ENCODE results near the gene CDH23. TPM values are rescaled to one million over a fixed set of nuclear protein-coding genes. Genes with fewer than 3 reads are reported as not detected.

The CDH23 gene
- polyA plus RNA-seq, 1 donor, result 0.90 TPM

GRCh38 chr10:71643904-71644303, 247.2 kb downstream of the CDH23 start:
- DNase-seq, result peak; percentile 47

DNA sequence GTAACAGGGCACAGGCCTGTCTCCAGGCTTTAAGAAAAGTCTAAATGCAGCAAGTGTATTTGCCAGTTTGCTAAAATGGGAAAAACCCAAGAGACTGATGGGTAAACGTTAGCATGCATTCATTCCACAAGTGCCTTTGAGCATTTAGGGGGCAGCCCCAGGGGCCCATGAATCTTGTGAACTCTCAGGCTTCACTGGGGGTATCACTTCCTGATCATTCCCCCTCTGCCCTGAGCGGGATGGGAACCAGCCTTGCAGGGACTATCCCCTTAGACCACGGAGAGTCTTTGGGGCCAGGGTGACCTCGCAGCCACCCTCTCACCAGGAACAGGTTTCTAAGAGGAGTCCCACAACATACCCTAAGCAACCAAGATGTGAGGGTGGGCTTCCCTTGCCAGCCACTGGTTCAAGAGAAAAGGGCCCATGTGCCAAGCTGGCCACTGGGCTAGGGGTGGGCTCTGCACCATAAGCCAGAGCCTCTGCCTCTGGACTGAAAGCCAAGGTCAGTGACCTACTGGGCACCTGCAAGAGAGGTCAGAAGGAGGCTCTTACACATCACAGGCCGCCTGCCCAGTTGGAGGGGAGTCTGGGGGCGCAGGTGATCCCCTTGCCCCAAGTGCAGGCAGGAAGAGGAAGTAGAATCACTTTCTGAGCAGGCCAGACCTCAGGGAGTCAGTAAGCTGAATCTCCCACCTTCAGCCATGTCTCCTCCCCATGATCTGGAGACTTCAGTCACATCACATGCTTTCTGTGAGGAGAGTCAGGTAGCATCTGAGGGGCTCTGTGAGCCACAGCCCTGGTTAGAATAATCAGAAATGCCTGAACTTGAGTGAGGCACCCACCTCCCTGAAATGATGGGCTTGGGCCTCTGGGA, 247.8 kb downstream of the CDH23 start:
- no peak for DNase-seq

DNA sequence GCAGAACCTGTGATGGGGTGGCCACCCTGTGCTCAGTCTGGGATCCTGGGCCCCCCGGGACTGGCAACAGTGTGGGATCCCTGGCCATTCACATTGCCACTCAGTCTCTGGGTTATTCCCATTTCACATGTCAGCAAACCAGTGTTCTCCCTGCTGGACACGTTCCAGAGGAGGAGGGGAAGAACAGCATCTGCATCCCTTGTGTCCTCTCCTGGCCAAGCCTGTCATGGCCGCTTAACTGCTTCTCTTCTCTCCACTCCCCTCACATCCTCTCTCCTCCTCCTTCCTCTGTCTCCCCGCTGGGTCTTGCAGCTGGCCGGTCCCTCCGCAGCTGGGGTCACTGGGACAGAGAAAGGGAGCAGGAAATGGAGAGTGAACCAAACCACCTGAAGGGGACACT, 248.5 kb downstream of the CDH23 start:
- DNase-seq, result no peak

GRCh38 chr10:71646037-71646436, 249.3 kb downstream of the CDH23 start:
- no peak for DNase-seq

DNA sequence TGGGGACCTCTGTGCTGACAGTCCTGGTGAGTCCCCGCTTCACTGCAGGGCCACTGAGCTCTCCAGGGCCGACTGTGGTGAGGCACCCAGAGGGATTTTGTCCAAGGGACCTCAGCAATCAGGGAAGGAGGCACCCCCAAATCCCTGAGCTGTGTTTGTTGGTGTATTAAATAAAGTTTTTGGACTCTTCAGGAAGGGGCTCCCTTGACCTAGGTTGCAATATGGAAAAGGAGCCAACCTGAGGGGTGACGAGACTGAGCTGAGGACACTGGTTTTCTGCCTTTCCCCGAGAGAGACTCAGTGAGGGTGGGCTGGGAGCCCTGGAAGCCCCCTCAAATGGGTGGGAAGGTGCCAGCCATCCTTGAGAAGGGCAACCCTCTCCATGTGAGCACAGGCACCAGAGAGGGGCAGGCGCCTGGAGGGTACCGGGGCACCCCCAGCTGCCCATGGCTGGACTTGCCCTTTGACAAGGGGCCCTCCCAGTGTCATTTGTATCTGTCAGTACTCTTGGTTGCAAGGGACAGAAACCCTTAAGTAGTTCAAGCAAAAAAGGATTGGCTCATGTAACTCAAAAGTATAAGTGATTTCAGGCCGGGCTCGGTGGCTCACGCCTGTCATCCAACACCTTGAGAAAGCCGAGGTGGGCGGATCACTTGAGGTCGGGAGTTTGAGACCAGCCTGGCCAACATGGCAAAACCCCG, 250.0 kb downstream of the CDH23 start:
- DNase-seq, result no peak

DNA sequence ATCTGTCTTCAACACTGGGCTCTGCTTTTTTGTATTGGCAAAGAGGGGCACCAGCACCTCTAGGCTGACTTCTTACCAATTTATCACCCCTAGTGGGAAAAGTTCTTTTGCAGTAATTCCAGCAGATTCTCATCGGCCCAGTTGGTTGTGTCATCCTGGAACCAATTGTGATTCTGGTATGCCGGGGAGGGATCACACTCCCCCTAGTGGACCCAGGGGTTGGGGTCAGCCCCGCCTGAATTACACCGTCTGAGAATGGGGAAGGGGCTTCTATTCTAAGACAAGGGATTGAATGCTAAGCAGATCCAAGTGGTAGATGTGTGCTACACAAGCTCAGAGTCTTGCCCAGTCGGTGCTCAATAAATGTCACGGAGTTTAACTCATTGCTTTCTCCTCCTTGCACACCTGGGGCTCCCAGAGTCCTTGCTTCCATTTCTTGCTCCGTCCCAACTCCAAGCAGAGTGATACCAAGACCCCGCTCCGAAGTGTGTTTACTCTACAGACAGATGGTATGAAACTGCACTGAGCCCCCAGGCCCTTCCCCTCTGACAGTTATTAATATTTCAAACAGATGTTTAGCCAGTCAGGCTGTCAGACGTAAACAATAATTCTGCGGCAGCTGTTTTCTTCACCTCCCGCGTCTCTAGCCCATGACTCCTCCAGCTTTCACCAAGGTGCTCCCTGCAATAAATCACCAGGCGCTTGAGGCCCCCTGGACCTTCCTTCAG, 251.0 kb downstream of the CDH23 start:
- no peak for DNase-seq

DNA sequence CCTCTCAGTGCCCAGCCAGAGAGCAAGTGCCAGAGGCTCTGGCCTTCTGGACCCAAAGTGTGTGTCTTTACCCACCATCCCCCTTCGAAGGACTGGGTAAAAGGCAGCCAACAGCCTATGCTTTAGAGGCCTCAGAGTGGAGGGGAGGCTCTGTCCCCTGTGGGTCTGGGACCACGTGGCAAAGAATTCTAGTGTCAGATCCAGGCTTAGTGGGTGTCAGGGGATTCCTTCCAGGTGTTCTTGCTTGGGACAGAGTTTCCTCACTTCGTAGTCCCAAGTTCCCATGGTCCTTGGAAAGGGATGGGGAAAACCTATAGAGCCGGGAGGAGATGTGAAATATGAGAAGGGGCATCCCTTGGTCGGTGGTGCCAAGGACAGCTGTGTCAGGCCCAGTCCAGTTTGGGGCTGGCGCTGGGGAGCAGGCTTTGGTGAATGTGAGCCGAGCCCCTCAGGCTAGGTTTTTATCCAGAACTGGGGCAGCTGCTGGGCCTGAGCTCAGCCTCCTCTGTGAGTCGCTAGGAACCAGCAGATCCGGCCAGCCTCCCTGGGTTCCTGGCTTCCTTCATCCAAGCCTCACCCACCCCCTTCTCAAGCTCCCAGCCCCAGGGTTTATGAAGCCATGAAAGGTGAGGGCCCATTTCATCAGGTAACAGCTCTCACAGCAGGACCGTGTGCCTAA, 251.7 kb downstream of the CDH23 start:
- DNase-seq, result no peak

DNA sequence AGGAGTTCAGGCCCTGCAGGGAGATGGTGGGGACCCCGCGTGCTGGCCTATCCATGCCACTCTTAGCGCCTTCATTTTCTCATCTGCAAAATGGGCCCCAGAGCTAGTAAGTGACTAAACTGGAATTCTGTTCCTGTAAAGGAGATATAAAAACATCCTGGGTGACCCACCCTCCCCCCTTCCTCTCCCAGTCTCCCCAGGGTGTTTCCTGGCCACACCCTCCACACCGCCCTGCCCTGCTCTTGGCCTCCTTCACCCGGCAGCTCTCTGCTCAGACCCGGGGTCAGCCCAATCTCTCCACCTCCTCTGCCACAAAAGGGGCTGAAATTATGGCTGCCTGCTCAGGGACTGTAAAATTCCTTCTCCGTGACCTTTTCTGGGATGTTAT, 252.2 kb downstream of the CDH23 start:
- DNase-seq, result no peak

DNA sequence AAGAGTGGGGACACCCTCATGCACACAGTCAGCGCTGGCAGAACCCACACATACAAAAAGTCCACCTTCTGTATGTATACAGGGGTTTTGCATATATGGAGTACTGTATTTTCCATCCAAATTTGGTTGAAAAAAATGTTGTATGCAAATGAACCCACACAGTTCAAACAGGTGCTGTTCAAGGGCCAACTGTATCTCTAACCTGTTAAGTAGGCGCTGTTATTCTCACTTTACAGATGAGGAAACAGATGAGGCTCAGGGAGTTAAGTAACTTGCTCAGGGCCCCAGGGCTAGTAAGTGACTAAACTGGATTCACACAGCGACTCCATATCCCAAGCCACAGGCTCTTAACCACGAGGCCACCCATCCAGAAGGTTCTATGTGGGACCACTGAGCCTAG, 252.9 kb downstream of the CDH23 start:
- DNase-seq, result no peak

GRCh38 chr10:71650397-71650796, 253.7 kb downstream of the CDH23 start:
- no peak for DNase-seq

DNA sequence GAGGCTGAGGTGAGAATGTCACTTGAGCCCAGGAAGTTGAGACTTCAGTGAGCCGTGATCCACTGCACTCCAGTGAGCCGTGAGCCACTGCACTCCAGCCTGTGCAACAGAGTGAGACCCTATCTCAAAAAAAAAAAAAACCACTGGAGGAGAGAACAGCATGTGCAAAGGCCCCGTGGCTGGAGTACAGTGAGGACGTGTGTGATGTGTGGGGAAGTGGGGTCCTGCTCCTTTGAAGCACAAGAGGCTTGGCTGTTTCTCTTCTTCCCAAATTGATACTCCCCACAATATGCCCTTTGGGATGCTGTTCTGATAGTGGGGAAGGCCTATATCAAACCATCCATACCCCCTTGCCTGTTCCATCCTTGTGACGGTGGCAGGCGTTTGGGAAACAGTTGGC, 254.7 kb downstream of the CDH23 start:
- DNase-seq, result no peak

DNA sequence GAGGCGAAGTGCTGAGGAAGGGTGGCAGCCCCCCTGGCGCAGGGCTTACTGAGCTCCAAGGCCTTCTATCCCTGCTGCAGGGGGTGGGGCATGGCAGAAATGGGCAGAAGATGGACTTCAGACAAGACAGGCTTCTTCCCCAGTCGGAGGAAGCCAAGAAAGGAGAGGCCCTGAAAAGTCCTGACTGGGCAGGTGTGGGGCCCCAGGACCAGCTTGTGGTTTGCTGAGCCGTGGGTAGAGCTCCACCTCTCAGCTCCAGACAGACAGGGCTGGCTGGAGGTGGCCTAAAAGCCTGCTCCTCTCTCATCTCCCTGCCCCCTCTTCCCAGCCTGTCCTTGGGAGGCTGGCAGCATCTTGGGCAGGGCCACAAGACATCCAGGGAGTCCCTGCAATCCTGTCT, 255.2 kb downstream of the CDH23 start:
- DNase-seq, result no peak

DNA sequence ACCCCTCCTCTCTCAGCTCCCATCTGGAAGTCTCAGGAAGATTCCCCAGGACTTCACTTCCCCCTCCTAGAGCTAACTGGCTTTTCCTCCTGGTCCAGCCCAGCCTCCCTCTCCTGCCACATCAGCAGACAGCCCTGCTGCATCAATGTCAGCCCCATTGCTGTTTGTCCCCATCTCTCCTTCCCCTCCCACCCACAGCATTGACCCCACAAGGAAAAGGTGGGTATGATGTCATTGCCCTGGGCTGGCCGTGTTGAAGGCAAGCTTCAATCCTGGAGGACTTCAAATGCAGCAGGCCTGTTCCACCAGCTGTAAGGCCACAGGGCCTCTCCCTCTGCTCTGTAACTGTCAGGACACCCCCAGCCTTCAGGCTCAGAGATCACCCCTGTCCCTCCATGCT, 256.3 kb downstream of the CDH23 start:
- no peak for DNase-seq

GRCh38 chr10:71656220-71656619, 259.5 kb downstream of the CDH23 start:
- DNase-seq, result no peak

DNA sequence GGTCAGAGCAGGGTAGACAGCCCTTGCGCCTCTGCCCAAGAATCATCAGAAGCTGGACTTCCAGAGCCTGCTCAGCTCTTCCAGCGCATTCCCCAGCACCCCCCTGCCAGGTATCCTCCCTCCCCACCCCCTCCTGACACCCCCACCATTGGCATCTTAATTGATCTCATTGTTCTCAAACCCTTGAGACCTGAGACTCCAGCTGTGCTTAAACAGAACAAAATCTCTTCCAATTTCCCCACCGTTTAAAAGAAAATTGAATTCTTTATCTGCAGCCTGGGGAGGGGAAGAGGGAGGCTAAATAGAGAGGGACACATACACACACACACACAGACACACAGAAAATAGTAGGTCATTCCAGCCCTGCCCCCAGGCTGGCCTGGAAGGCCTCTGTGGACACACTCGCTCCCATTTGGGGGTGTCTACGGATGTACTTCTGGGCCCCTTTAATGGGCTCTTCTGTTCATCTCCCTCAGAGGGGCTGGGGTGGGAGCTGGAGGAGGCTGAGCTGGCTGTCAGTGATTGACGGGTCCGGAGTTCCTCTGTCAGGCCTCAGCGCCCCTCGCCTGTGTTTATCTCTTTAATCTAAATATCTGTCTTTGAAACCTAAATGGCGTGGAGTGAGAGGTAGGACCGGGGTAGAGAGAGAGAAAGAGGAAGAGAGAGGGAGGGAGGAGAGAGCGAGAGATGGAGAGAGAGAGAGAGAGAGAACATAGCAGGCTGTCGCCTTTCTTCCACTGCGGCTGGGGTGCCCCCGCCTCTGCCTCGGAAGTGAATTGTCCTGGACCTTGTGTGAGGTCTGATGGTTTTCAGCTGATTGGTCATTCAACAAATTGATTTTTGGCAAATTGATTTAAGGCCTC, 261.1 kb downstream of the CDH23 start:
- DNase-seq, result no peak

DNA sequence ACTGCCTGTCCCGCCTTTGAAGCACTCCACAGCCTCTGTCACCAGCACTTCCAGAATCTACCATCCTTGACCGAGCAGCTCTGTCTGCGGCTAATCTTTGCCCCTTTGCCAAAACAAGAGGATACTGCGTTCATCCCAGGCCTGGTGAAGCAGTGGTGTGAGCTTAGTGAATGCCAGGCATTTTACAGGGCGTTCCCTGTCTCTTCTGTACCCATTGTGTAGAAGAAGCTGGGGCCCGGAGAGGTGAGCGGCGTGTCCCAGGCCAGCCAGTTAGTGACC, 261.7 kb downstream of the CDH23 start:
- DNase-seq, result no peak

DNA sequence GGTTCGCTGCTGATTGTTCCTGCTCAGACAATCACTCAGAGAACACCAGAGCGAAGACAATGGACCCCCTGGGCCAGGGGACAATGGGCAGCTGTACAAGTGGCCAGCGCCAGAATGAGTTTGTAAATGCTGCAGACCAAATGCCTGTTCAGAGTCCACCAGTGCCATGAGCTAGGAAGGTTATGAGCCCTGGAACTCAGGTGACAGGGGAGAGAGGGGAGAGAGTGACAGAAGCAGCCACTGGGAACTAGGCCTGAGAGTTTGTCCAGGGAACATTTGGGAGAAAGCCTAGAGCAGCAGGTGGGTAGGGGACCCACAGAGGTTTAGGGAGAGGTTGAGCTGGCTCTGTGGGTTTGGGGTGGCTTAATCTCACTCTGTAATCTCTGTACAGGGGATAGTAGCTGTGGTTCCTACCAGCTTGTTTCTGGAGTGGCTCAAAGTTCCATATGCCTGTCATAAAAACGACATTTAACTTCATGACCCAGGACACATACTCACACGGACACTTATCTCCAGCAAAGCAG, 262.5 kb downstream of the CDH23 start:
- DNase-seq, result no peak

DNA sequence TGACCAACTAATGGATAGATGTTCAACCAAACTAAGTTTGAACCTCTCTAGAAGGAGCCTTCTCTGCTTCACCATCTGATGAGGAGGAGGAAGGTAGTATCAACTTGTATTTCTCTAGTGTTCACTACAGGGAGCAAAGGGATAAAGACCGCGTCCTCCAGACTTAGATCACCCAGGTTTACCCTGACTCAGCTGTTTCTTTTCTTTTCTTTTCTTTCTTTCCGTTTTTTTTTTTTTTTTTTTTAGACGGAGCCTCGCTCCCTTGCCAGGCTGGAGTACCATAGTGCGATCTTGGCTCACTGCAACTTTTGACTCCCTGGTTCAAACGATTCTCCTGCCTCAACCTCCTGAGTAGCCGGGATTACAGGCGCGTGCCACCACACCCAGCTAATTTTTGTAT, 263.0 kb downstream of the CDH23 start:
- no peak for DNase-seq

DNA sequence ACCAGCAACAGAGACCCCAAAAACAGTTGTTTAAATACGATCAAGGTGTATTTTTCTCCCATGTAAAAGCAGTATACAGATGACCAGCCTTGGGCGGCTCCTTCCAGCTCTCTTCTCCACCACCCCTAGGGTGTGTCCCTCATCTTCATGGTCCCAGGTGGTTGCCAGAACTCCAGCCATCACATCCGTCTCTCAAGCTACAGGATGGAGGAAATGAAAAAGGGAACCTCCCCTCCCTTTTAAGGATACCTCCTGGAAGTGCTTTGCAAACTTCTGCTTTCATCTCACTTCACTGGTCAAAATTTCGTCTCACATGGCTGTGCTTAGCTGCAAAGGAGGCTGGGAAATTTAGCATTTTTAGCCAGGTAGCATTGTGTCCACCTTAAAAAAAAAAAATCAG, 263.6 kb downstream of the CDH23 start:
- DNase-seq, result no peak

GRCh38 chr10:71661060-71661622, 264.4 kb downstream of the CDH23 start:
- no peak for DNase-seq

- DNase-seq, result no peak
These were observed 265.1 kb downstream of the CDH23 start for GRCh38 chr10:71661779-71662336.

Data from left kidney (tissue), 2 donors.